Measurements from ENCODE around the gene SLC25A40.

SLC25A40 gene

GRCh38 chr7:87785368-87785995, 90.7 kb downstream of the SLC25A40 start:
- DNase-seq = no peak

- no peak for DNase-seq
These were observed 91.7 kb downstream of the SLC25A40 start for GRCh38 chr7:87784424-87784823.
